Astrocyte of the spinal cord (primary cell): ENCODE measurements around the gene PSMC5.
"Not testable (repeated sequence)": the region's sequence is repeated elsewhere in the genome, so short reads cannot be mapped to it uniquely, and the experiment has no call there.

Source experiments
- DNase-seq: peaks from one replicate; pipeline ENCODE4 v3.0.0; 2011; ENCODE audit warnings: low read depth, low spot score
- H3K4me3 ChIP-seq: 2 replicates; pipeline ENCODE4 v1.5.1; 2011; ENCODE audit warnings: low read depth, mild to moderate bottlenecking, low read length, moderate library complexity
- in situ Hi-C: cut with HindIII; loops from 2 replicates; pipeline ENCODE4 v1.10.0; 2017; ENCODE audit warnings: low sequenced_read_pairs
- TF ChIP-seq, protein P1 (sequence below): IDR thresholded peaks from 2 replicates; pipeline ENCODE4 v1.5.1; 2012; ENCODE audit warnings: low read depth, mild to moderate bottlenecking, low read length, inconsistent platforms

Gene PSMC5

DNA sequence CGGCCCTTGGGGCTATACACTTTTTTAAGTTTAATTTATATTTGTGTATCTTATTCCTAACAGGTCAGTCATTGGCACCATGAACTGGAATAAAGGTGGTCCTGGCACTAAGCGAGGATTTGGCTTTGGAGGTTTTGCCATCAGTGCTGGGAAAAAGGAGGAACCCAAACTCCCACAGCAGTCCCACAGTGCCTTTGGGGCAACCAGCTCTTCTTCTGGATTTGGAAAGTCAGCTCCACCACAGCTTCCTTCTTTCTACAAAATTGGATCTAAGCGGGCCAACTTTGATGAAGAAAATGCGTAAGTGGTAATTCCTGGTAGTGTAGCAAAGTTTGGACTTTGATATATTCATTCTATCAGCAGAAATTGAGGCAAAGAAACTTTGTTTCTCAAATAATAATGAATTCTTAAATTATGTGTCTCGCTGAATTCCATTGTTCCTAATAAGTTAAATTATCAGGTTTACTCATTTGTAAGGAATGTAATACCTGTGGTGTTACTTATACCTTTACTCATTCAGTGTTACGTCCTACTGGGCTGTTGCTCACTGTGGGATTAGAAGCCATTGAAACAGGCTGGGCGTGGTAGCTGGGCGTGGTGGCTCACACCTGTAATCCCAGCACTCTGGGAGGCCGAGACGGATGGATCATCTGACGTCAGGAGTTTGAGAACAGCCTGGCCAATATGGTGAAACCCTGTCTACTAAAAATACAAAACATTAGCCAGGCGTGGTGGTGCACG is 40.1 kb upstream of the PSMC5 start:
- no peak for DNase-seq
- TF ChIP-seq, protein P1, sequence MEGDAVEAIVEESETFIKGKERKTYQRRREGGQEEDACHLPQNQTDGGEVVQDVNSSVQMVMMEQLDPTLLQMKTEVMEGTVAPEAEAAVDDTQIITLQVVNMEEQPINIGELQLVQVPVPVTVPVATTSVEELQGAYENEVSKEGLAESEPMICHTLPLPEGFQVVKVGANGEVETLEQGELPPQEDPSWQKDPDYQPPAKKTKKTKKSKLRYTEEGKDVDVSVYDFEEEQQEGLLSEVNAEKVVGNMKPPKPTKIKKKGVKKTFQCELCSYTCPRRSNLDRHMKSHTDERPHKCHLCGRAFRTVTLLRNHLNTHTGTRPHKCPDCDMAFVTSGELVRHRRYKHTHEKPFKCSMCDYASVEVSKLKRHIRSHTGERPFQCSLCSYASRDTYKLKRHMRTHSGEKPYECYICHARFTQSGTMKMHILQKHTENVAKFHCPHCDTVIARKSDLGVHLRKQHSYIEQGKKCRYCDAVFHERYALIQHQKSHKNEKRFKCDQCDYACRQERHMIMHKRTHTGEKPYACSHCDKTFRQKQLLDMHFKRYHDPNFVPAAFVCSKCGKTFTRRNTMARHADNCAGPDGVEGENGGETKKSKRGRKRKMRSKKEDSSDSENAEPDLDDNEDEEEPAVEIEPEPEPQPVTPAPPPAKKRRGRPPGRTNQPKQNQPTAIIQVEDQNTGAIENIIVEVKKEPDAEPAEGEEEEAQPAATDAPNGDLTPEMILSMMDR = no peak
- no peak overlapping the region for H3K4me3 ChIP-seq
- in situ Hi-C loops = no loop called here

DNA sequence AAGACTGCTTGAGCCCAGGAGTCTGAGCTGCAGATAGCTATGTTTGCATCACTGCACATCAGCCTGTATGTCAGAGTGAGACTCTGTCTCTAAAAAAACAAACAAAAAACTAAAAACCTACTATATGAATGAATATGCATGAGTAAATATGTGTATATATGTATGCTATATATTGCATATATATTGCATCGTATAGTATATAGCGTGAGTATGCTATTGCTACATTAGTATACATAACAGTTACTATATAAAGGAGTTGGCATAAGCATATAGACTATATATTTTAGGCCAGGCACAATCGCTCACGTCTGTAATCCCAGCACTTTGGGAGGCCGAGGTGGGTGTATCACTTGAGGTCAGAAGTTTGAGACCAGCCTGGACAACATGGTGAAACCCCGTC is 37.2 kb upstream of the PSMC5 start:
- TF ChIP-seq, protein P1 = no peak
- no peak for DNase-seq
- no peak overlapping the region for H3K4me3 ChIP-seq
- in situ Hi-C loops = no loop called here

DNA sequence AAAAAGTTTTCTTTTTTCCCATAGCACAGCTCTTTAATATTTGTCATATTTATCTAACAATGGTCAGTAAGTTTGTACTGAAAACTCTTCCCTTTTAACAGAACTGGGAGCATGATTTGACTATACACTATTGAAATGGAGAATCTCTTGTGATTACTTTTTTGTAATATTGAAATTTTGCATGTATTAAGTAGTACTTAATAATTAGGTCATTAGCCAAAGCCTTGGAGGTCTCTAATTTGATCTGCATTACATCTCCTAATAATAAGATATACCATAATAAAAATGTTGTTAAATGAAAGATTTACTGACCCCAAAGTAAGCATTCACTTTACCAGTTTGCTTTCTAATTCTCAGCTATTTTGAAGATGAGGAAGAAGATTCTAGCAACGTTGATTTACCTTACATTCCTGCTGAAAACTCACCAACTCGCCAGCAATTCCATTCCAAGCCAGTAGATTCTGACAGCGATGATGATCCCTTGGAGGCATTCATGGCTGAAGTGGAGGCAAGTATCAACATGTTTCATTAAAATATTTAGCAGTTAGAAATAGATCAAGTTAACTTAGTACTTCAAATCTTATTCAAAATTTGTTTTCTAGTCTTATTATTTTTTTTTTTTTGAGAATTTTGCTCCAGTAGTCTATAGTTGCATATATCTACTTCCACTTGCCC is 35.0 kb upstream of the PSMC5 start:
- TF ChIP-seq, protein P1 = no peak
- in situ Hi-C loops = no loop called here
- no peak for DNase-seq

DNA sequence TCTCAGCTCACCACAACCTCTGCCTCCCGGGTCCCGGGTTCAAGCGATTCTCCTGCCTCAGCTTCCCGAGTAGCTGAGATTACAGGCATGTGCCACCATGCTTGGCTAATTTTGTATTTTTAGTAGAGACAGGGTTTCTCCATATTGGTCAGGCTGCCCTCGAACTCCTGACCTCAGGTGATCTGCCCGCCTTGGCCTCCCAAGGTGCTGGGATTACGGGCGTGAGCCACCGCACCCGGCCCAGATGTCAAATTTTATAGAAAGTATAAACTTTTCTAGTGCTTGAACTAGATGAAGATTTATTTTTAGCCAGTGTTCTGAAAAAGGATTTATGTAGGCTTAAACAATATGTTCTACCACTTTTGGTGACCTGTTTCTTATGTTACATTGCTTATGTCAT is 30.9 kb upstream of the PSMC5 start:
- in situ Hi-C loops, H3K4me3 ChIP-seq, DNase-seq: not testable (repeated sequence)

More for the DNA sequence above, 35.0 kb upstream of the PSMC5 start:
- no peak overlapping the region for H3K4me3 ChIP-seq

DNA sequence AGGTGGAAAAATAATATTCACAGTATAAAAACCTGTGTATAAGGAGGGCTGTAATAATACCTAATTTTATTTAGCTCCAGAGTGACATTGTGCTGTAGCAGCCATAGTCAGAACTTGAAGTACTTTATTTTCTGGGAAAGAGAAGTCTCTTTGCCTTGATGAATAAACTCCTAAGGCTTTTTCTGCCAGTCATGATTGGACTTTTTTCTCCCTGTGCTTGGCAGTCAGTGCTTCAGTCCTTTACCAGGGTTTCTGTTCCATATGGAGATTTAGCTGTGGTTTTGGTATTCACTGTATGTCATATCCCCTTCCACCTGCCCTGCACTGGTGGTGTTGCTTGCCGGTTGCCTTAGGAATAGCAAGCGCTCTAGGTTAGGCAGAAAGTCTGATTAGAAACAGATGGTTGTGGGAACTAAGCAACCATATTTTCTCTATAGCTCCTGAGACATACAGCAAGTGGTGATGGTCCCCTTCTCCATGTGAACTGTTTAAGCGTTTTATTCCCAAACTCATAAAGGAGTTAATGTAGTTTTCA is 28.6 kb upstream of the PSMC5 start:
- in situ Hi-C loops = no loop called here
- no peak overlapping the region for H3K4me3 ChIP-seq
- no peak for DNase-seq
- TF ChIP-seq, protein P1 = no peak

DNA sequence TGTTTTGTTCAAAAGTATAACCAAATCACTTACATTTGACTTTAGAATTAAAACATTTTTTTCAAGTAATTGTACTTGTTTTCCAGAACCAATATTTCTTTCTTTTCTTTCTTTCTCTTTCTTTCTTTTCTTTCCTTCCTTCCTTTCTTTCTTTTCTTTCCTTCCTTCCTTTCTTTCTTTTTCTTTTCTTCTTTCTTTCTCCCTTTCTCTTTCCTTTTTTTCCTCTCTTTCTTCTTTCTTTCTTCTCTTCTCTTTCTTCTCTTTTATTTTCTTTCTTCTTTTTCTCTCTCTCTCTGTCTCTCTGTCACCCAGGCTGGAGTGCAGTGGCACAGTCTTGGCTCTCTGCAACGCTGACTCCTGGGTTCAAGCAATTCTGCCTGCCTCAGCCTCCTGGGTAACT is 26.4 kb upstream of the PSMC5 start:
- in situ Hi-C loops = no loop called here
- H3K4me3 ChIP-seq = no peak overlapping the region
- no peak for DNase-seq
- TF ChIP-seq, protein P1 = no peak

DNA sequence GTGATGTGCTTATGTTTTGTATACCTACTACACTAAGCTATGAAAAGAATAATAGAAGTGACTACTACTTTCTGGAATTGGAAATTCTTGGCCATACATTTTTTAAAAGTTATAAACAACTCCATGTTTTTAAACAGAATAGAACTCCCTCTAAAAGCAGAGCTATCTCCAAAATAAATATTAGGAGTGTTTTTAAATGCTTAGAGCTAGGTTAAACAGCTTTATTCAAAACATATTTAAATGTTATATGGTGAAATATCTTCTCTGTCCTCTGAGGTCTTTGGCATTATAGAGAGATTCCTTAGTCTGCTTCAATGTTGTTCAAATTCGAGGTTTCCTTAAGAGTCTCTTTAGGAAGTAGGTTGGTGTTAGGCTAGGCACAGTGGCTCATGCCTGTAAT is 22.9 kb upstream of the PSMC5 start:
- H3K4me3 ChIP-seq = no peak overlapping the region
- in situ Hi-C loops = no loop called here
- DNase-seq = no peak
- TF ChIP-seq, protein P1 = no peak
